HT-29 (cell line): Measurements from ENCODE around the gene SLC9A3. TPM values are rescaled to one million over a fixed set of nuclear protein-coding genes. Genes with fewer than 3 reads are reported as not detected.

Experiments
- DNase-seq: peaks from one replicate; pipeline ENCODE4 v3.0.0-alpha.2; 2015; ENCODE audit warnings: low spot score
- total RNA-seq: library from RNA; depleted of rRNA; stranded (reverse); fragments of >200 nt; shearing (Covaris generic); gene quantifications from 2 replicates; pipeline ENCODE4 v1.2.3, GENCODE V29; 2014

The SLC9A3 gene
- total RNA-seq, 1 experiment from 2014 or later: 11.5 TPM

DNA sequence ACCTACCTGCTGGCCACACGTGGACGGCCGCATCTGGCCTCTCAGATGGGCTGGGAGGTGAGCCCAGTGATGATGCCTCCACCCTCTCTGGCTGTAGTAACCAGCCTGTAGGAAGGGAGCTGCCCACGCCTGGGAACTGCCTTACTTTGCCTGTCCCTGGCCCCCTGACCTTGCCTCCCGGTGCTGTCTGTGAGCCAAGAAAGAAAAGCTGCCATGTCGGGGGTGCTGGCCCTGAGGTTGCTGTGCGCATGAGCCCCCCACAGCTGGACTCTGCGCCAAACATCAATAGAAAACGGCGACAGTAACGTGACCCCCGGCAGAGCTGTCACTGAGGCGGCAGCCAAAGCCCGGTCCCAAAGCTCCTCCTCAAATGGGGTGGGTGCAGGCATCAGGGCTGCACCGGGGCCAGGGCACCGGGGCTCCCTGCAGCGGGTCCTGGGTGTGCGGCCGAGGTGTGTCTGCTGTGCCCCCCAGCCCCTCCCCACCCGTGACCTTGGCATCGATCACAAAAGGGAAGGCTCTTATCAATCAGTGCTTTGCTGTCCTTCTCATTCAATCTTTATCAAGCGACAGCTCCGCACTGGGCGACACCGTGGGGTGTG lies 15.3 kb upstream of the SLC9A3 start:
- DNase-seq: no peak

DNA sequence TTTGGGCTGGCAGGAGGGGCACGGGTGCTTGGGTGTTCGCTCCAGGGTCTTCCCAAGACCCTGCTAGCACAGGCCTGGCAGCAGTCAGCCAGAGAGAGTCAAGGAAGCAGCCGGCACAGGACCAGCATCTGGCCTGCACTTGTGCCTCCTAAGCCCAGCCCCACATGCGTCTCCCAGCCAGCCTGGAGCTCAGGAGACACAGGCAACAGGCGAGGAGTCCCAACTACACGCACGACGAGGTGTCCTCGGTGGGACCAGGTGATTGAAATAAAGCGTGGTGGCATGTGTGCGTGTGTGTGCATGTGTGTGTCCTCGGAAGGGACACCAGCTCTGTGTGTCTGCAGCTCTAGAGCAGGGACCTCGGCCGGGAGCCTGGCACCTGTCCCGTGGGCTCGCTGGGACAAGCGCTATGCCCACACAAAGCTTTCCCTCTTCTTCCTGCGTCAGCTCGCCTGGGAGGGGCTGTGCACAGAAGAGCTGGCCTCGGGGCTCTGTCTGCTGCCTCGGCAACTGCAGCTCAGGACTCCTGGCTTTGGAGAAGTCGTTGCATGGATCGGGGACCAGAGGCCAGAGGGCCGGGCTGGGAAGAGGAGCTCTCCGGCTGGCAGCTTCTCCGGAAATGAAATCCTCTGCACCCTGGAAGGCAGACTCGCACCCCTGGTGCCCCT lies 14.7 kb upstream of the SLC9A3 start:
- no peak for DNase-seq

DNA sequence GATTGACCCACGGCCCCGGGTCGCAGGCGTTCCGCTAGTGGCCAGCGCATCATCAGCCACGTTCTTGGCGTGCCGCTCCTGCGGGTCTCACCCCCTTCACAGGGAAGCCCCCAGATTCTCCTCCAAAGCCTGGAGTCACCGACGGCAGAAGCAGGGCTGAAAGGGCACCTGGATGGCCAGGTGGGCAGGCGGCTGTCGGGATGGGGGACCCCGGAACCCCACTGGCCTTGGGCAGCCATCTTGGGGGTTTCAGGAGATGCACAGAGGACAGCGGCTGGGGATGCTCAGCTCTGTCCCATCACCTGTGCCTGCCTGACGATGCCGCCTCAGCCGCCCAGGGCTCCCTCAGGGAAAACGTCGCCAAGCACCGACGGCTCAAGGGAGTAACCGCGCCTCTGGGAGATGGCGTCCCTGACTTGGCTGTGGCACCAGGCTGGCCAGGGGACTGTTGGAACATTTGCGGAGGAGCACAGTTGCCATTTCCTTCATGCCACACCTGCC lies 14.1 kb upstream of the SLC9A3 start:
- no peak for DNase-seq

DNA sequence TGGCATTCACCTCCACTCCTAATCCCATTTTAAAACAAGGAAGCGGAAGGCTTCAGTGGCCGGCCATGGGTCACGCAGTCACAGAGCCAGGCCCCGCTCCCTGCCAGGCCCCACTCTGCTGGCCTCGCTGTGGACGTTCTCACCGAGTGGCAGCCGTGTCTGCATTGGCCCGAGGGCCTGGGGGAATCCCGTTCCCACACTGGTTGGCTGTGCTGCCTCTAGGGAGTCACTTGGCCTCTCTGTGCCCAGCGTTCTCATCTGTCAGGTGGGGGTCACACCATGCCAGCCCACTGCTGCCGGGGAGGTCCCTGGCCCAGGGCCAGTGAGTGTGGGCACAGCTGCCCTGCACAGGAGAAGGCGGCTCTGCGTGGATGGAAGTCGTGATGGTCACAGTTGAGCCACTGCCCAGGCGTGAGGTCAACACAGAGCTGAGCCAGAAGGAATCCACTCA lies 13.4 kb upstream of the SLC9A3 start:
- DNase-seq: no peak

DNA sequence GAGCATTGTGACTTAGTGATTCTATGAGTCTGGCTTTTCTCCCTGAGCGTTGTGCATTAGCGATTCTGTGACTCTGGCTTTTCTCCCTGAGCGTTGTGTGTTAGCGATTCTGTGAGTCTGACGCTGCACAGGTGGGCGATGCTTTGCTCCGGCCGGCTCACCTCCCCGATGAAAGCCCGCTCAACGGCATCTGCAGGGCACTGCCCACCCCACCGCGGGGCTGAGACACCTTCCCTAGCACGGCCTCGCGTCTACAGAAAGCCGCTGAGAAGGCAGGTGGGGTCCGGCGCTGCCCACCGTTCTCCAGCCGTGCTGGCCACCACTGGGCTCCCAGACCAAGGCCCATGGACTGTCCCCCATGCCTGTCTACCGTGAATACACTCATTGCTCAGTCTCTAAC lies 12.8 kb upstream of the SLC9A3 start:
- no peak for DNase-seq

DNA sequence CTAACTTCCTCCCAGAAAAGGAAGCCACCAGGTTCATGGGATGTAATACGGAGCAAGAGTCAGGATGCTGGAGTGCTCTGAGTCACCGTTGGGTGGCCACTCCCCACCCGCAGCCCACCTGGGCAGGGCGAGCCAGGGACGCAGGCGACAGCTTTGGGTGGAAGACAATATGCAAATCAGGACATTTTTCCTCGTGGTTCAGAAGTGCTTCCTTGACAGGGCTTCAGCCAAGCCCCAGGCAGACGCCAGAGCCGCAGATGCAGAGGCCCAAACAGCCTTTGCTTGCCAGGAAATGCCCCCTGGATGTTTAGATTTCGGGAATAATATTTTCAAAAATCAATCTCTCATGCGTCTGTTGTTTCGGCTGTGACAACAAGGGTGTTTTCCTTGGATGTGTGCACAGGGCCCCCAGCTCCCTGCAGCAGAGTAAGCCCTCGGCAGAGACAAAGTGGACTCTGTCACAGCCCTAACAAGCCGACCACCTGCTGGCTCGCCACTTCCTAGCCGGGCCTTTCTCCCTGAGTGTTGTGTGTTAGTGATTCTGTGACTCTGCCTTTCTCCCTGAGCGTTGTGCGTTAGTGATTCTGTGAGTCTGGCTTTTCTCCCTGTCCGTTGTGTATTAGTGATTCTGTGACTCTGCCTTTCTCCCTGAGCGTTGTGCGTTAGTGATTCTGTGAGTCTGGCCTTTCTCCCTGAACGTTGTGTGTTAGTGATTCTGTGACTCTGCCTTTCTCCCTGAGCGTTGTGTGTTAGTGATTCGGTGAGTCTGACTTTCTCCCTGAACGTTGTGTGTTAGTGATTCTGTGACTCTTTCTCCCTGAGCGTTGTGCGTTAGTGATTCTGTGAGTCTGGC lies 11.8 kb upstream of the SLC9A3 start:
- DNase-seq: no peak

DNA sequence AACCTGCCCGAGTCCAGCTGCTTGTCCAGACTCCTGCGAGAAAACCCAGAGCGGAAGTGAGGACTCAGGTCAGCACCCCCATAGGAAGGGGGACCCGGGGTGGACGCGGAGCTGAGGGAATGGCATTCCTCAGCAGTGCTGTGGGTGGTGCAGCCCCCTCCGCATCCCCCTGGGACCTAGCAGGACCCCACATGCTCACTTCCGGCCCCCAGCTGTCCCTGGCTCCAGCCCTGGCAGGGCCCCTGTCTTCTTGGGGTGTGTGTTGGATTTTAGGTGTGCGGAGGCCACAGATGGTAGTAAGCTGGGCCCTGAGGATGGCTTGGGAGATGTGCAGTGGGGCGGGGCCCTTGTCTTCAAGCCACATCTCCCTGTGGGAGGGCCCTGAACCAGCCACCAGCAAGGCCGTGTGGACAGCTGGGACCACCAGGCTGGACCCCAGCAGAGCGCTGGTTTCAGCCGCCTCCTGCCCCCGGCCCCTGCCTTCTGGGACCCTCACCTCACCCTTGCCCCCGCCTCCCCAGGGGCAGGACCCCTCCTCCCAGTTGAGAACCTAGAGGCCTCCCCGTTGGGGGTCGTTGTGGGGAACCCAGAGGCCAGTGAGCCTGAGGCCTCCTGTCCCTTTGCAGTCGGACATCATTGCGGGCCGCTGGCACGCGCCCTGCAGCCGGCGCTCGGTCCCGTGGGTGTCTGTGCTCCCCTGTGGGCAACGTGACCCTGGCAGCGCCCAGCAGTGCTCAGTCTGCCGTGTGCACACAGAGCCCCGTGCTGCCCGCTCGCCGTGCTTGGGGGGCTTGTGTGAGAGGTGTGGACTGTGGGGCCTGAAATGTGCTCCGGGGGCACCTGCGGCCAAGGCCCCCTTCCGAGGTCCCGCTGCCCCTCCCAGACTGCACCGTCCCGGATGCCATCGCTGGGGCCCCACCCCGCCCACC lies 10.8 kb upstream of the SLC9A3 start:
- DNase-seq: no peak

DNA sequence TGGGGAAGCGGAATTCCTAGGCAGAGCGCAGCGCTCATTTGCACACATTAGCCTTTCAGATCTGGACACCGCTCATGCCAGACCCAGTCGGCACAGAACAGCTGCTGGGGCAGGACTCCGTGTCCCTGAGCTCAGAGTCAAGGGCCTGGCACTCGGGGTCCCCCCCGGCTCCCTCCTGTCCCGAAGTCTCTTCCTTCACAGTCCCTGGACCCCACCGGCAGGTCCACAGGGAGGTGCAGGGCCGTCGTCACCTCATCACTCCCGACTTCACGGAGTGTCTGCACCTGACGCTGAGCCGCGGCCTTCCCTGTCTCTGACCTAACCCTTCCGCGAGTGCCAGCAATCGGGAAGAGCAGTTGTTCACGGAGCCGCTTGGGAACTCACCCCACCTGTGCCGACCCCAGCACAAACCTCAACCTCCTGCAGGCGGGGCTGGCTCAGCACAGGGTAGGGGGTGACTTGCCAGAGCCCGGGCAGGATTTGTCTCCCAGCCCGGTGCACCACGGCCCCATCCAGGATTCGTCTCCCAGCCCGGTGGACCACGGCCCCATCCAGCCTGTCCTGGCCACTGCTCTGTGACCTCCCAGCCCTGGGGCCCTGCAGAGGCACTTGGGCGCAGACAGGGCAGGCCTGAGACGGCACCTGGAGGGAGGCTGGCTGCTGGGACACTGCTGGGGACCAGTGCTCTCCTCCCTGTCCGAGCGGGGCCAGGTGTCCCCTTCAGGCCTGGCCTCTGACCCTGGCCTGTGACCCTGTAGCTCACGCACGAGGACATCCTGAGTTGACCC lies 9.9 kb upstream of the SLC9A3 start:
- no peak for DNase-seq

DNA sequence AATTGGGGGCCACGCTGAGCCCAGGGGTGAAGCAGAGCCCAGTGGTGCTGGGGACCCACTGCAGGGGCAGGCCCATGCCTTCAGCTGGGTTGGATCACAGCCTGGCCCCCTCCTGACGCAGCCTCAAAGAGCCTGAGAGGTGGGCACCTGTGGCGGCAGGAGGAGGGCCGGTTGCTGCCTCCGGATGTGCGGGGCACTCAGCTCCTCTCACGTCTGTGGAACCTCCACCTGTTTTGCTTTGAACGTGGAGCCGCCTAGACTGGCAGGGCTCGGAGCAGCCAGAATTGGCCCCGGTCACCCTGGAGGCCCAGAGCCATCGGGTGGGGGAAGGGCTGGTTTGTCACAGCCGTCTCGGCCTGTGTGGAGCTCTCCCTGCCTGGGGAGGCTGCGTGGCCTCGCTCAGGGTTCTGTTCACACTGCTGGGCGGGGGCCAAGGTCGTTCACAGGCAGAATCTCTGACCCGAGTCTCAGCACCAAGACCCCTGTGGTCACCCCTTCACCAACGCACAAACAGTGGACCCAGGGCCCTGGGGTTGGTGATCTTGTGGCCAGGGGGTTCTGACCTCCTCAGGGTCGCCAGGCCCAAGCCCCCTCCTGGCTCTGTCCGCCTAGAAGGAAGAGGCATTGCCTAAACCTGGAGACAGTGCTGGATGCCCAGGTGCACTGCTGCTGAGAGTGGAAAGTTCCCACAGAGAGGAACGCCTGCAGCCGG lies 9.2 kb upstream of the SLC9A3 start:
- no peak for DNase-seq

DNA sequence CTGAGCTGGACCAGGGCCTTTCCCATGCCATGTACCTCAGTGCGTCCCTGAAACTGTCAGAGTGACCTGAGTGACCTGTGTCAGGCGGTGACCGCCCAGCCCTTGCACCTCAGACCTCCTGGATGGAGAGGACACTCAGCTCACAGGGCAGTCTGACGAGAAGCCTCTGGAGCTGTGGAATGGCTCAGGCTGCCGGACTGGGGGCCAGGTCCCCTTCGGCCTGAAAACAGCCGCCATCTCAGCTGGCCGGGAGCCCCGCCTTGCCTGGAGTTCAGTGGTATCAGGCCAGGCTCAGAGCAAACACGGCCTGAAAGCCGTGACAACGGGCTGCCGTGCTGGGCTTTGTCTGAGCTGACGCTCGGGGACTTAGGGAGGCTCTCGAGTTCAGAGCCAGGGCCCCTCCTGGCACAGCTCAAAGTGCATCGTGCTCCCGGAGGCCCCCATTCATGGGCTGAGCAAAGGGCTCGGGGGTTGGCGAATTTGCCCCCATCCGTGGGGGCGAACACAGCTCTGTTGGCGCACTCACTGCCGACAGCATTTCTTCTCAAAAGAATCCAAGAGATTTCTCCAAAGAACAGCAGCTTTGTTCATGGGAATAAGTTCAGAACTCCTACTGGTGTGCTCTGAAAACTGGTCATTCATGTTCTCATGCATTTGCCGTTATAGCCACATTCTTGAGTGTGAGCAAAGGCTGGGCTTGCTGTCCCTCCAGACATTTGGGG lies 8.4 kb upstream of the SLC9A3 start:
- no peak for DNase-seq

DNA sequence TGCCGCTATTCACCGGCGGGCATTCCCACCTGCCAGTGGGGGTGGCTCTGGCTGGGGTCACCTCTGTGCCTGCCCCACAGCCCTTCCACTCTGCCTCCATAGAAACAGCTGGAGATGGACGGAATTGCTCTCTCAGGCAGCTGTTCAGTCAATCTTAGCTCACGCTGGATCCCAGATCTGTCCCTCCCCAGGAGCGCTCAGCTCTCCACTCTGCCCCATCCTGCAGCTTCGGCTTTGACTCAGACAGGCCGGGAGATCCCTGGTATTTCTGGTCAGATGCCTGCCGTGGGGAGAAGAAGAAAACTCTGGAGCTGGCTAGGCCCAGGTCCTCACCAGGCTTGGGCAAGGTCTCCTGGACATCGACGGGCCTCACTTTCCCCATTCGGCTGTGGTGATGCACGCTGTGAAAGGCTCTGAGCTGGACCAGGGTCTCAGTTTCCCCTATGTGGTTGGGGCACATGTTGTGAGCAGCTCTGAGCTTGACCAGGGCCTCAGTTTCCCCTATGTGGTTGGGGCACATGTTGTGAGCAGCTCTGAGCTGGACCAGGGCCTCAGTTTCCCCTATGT lies 7.6 kb upstream of the SLC9A3 start:
- no peak for DNase-seq

DNA sequence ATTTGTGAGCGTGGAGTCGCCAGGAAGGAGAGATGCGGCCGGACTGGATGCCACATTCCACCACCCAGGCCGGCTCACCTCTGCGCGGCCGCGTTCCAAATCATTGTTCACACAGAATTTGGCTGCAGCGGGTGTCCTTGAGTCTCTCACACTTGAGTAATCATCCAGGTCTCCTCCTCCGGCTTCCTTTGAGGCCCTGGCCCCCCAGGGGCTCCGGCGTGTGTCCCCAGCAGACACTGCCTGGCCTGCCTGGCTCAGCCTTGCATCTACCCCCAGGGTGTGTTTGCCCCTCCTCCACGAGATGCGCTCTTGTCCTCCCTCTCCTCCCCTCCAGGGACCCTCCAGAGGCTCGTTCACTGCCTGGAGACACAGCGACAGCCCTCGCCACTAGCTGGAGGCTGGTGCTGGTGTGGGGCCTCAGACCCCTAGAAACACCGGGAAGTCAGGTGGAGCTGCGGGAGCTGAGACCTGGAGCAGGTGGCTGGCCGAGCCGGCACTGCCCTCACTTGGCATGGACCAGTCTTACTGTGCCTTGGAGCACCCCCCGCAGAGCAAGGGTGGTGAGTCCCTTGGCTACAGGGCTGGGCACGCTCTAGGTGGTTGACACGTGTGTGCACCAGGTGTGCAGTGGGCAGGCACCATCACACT lies 7.0 kb upstream of the SLC9A3 start:
- no peak for DNase-seq

DNA sequence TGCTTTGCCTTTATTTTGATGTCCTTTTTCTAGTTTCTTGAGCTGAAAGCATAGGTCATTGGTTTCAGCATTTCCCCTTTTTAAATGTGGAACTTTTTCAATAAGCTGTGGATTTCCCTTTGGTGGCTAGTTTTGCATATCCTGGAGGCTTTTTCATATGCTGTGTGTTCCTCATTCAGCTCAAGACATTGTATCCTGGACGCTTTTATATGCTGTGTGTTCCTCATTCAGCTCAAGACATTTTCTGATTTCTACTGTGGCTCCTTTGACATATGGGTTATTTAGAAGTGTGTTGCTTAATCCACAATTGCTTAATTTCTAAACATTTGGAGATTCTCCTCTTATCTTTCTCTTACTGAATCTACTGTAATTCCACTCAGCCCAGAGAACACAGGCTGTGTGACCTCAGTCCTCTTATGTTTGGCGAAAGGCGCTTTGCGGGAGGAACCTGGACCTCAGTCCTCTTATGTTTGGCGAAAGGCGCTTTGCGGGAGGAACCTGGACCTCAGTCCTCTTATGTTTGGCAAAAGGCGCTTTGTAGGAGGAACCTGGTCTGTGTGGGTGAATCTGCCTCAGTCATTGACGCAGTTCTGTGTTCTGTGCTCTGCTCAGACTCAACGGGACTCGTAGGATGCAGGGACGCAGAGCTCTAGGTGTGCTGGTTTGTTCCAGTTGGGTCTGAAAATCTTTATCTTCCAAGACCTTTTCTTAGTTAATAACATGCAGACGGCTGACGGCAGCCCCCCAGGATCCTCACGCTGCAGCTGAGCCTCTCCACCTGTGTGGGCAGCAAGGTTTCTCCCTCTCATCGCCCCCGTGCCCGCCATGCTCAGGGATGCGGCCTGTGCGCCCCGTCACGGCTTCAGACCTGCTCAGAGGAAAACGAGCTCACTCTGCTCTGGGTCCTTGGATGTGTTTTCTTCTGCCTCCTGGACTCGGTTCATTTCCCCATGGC lies 6.0 kb upstream of the SLC9A3 start:
- DNase-seq: no peak

DNA sequence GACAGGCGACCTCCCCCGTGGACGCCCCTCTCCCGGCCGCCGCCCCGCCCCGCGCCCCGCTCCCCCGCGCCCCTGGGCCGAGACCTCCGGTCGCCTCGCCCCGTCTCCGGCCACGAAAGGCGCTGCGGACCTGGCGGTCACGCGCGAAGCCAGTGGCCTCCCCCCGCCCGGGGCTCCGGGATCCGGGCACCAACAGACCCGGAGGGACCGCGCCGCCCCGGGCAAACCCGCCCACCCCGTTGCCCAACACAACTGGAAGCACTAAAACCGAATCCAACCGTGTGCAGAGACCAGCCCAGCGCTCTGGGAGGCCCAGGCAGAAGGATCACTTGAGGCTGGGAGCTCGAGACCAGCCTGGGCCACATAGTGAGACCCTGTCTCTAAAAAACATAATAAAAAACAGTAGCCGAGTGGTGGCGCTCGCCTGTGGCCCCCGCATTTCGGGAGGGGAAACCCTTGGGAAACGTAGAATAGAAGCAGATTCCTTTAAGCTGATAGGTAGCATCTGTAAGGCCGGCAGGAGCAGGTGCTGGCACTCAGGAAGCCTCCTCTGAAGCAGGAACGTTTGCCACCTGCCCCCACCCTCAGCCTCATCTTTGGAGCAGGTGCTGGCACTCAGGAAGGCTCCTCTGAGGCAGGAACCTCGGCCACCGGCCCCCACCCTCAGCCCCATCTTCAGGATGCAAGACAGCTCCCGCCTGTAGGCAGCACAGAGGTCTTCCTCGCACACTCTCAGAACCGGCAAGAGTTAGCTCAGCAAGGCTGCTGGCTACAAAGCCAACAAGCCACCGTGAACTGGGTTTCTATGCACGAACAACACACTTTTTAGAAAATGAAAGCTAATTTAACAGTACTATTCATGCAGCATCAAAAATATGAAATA lies 4.6 kb upstream of the SLC9A3 start:
- no peak for DNase-seq

DNA sequence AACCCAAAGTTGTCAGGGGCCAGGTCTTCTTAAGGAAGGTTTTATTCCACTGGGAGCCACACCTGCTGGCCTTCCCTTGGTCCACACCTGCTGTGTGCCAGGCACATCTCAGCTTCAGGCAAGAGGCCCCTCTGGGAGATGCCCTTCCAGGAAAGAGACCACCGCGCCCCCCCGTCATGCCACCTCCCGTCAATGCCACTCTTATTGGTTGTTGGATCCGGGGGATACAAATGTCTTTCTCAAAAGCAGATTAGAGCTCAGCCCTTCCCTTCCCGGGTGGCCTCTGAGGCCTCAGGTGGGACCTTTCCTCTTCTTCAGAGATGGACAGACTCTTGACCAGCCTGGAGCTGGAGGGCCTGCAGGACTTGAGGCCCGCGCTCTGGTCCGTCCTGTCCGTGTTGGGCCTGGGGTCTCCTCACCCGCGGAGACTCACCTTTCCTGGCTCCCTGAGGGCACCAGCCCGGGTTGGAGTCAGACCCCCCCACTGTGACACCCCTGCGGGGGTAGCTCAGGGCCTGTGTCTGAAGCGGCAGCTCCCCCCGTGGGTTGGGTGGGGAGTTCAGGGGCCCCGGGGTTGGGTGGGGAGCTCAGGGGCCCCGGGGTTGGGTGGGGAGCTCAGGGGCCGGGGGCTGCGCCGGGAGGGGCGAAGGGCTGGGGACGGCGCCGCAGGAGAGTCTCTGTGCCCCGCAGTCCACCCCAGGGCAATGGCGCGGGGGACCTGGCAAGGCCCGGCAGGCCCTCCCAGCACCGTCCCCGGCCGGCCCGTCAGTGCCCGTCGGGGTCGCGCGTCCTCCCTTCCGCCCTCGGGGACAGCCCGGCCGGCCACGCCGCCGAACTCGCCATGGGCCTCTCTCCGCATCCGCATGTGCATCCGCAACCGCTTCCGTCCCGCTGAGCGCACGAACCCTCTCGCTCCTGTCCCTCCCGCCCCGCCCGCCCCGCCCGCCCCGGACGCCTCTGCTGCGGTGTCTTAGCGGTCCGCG lies 3.7 kb upstream of the SLC9A3 start:
- DNase-seq: no peak
